ENCODE data around the gene MAP2. TPM values are rescaled to one million over a fixed set of nuclear protein-coding genes. Genes with fewer than 3 reads are reported as not detected.

The MAP2 gene
- total RNA-seq, 1 donor from 2014 or later = 1.9 TPM

- no peak for TF ChIP-seq CTCF (IDR thresholded peaks at IDR 0.05)
- Mint-ChIP-seq H3K9me3 (no peaks in the 10 kb centered on the region), H3K27me3 (no peaks in the 10 kb centered on the region), H3K4me1 (peaks cover 8% of the 10 kb centered on the region), H3K27ac (no peak overlapping the region), H3K4me3 (no peak overlapping the region), H3K36me3 (ENCODE audit: low read depth) (no peaks in the 10 kb centered on the region)
- intact Hi-C loops (cut with micrococcal nuclease) = loop anchor here (1.0 to 10.0 kb wide), 6 partner anchors 152 to 1183 kb away; no protein-coding TSS in a partner anchor
- POLR2A ChIA-PET = interaction anchor here (0.7 kb wide), 1 partner anchor 152 kb away, joined by 4 read pairs; no protein-coding TSS in a partner anchor
- no peak for DNase-seq
- CTCF ChIA-PET = interaction anchor here (0.9 to 5.9 kb wide), 7 partner anchors 9 to 248 kb away, joined by 3 to 70 read pairs (median 5); partner anchors contain the start of gene MAP2
- ATAC-seq (ENCODE audit: low read depth) = no peak
These were observed 153.8 kb downstream of the MAP2 start for GRCh38 chr2:209577376-209578357.

- ChIA-PET CTCF (interaction anchor here (1.8 to 5.9 kb wide), 4 partner anchors 10 to 247 kb away, joined by 4 to 70 read pairs (median 17); partner anchors contain the start of gene MAP2), POLR2A (no interaction called here)
- Mint-ChIP-seq H3K27ac (no peak overlapping the region), H3K9me3 (no peaks in the 10 kb centered on the region), H3K36me3 (ENCODE audit: low read depth) (no peaks in the 10 kb centered on the region), H3K4me3 (no peak overlapping the region), H3K4me1 (peaks cover 8% of the 10 kb centered on the region), H3K27me3 (no peaks in the 10 kb centered on the region)
- no peak for DNase-seq
- ATAC-seq (ENCODE audit: low read depth) = no peak
- intact Hi-C loops (cut with micrococcal nuclease) = loop anchor here (10.0 kb wide), 2 partner anchors 376 to 616 kb away; no protein-coding TSS in a partner anchor
- TF ChIP-seq CTCF (IDR thresholded peaks at IDR 0.05) = no peak
These were observed 154.7 kb downstream of the MAP2 start for GRCh38 chr2:209578394-209579001.

GRCh38 chr2:209579230-209579749 is 155.4 kb downstream of the MAP2 start:
- Mint-ChIP-seq H3K27me3 (no peaks in the 10 kb centered on the region), H3K9me3 (no peaks in the 10 kb centered on the region), H3K4me1 (peaks cover 8% of the 10 kb centered on the region), H3K27ac (no peak overlapping the region), H3K36me3 (ENCODE audit: low read depth) (no peaks in the 10 kb centered on the region), H3K4me3 (peak overlapping the region; percentile 58)
- ChIA-PET CTCF (interaction anchor here (4.7 to 5.9 kb wide), 2 partner anchors 155 to 244 kb away, joined by 29 to 70 read pairs; partner anchors contain the start of gene MAP2), POLR2A (no interaction called here)
- no peak for DNase-seq
- no peak for ATAC-seq (ENCODE audit: low read depth)
- intact Hi-C loops (cut with micrococcal nuclease) = loop anchor here (10.0 kb wide), 2 partner anchors 376 to 616 kb away; no protein-coding TSS in a partner anchor
- no peak for TF ChIP-seq CTCF (IDR thresholded peaks at IDR 0.05)

- POLR2A ChIA-PET = no interaction called here
- no peak for TF ChIP-seq CTCF (IDR thresholded peaks at IDR 0.05)
These were observed 157.2 kb downstream of the MAP2 start for GRCh38 chr2:209581040-209581439.

More at GRCh38 chr2:209581040-209581439, 157.2 kb downstream of the MAP2 start:
- Mint-ChIP-seq H3K4me3 (no peak overlapping the region), H3K36me3 (ENCODE audit: low read depth) (no peaks in the 10 kb centered on the region), H3K9me3 (no peaks in the 10 kb centered on the region), H3K4me1 (peaks cover 8% of the 10 kb centered on the region), H3K27me3 (no peaks in the 10 kb centered on the region), H3K27ac (no peak overlapping the region)
- no peak for DNase-seq
- intact Hi-C loops (cut with micrococcal nuclease) = no loop called here
- no peak for ATAC-seq (ENCODE audit: low read depth)
- CTCF ChIA-PET = no interaction called here
